Neural cell (in vitro differentiated cells): Measurements from ENCODE around the gene UBL4B. TPM values are rescaled to one million over a fixed set of nuclear protein-coding genes. Genes with fewer than 3 reads are reported as not detected.

ENCODE experiments used
- H2AFZ ChIP-seq: fragments of 200-600, 300-800 bp; sonication (generic), shearing (Covaris generic); 2 replicates; pipeline ENCODE4 v1.6.0; 2014; ENCODE audit warnings: low read depth, mild to moderate bottlenecking, antibody characterized with exemption, low read length, moderate library complexity
- H3F3A ChIP-seq: fragments of 200-600 bp; shearing (Covaris generic); 2 replicates; pipeline ENCODE4 v1.6.1; 2016; ENCODE audit warnings: mild to moderate bottlenecking, moderate library complexity, mixed read lengths, antibody characterized with exemption, low read length; ENCODE audit not compliant: insufficient read depth, poor library complexity, severe bottlenecking
- H3K27ac ChIP-seq: fragments of 200-600, 300-800 bp; sonication (generic), shearing (Covaris generic); 2 replicates; pipeline ENCODE4 v1.5.1; 2014; ENCODE audit warnings: mild to moderate bottlenecking, low read length, moderate library complexity
- H3K27me3 ChIP-seq: fragments of 300-800, 200-600 bp; sonication (generic), shearing (Covaris generic); 2 replicates; pipeline ENCODE4 v1.6.0; 2014; ENCODE audit warnings: mild to moderate bottlenecking, low read depth, low read length, moderate library complexity; ENCODE audit not compliant: insufficient read depth
- H3K36me3 ChIP-seq: fragments of 300-800, 200-600 bp; sonication (generic), shearing (Covaris generic); 2 replicates; pipeline ENCODE4 v1.5.1; 2014; ENCODE audit warnings: mild to moderate bottlenecking, antibody characterized with exemption, low read length, moderate library complexity; ENCODE audit not compliant: insufficient read depth
- H3K4me2 ChIP-seq: fragments of 300-800, 200-600 bp; sonication (generic), shearing (Covaris generic); 2 replicates; pipeline ENCODE4 v1.6.0; 2014; ENCODE audit warnings: mild to moderate bottlenecking, low read length
- H3K4me3 ChIP-seq: fragments of 300-800, 200-600 bp; sonication (generic), shearing (Covaris generic); 2 replicates; pipeline ENCODE4 v1.5.1; 2014; ENCODE audit warnings: mild to moderate bottlenecking, low read length, moderate library complexity
- H3K79me2 ChIP-seq: fragments of 200-600 bp; shearing (Covaris generic); replicated peaks from 2 replicates; pipeline ENCODE4 v1.6.0; 2014; ENCODE audit warnings: mild to moderate bottlenecking, low read length, moderate library complexity; ENCODE audit not compliant: insufficient read depth
- H3K9ac ChIP-seq: fragments of 300-800, 200-600 bp; sonication (generic), shearing (Covaris generic); 2 replicates; pipeline ENCODE4 v1.6.1; 2016; ENCODE audit warnings: mild to moderate bottlenecking, low read length, mixed read lengths
- H3K9me2 ChIP-seq: fragments of 200-600 bp; shearing (Covaris generic); 2 replicates; pipeline ENCODE4 v1.6.1; 2016; ENCODE audit warnings: mild to moderate bottlenecking, low read length, mixed read lengths; ENCODE audit not compliant: insufficient read depth
- H3K9me3 ChIP-seq: fragments of 200-600, 300-800 bp; sonication (generic), shearing (Covaris generic); 2 replicates; pipeline ENCODE4 v1.6.1; 2016; ENCODE audit warnings: mild to moderate bottlenecking, mixed run types, low read length, moderate library complexity, mixed read lengths
- H4K20me1 ChIP-seq: fragments of 200-600 bp; shearing (Covaris generic); 2 replicates; pipeline ENCODE4 v1.6.1; 2016; ENCODE audit warnings: mild to moderate bottlenecking, mixed run types; ENCODE audit not compliant: insufficient read depth
- EP300 ChIP-seq: fragments of 450-650 bp; conservative IDR thresholded peaks from 2 replicates; pipeline ENCODE4 v1.6.1; 2014; ENCODE audit warnings: antibody characterized with exemption, mild to moderate bottlenecking, moderate library complexity; ENCODE audit not compliant: poor library complexity, severe bottlenecking
- EZH2 ChIP-seq: fragments of 200-600, 300-800 bp; shearing (Covaris generic), sonication (generic); IDR thresholded peaks from 2 replicates; pipeline ENCODE4 v1.6.1; 2014; ENCODE audit warnings: antibody characterized with exemption, low read length, borderline replicate concordance, mild to moderate bottlenecking; ENCODE audit not compliant: insufficient read depth, poor library complexity, severe bottlenecking
- MXI1 ChIP-seq: fragments of 450-650 bp; conservative IDR thresholded peaks from 2 replicates; pipeline ENCODE4 v1.6.1; 2014; ENCODE audit warnings: antibody characterized with exemption, mild to moderate bottlenecking; ENCODE audit not compliant: poor library complexity, severe bottlenecking
- POLR2AphosphoS5 ChIP-seq: IDR thresholded peaks from 2 replicates; pipeline ENCODE4 v1.6.1; 2012
- RAD21 ChIP-seq: fragments of 450-650 bp; conservative IDR thresholded peaks from 2 replicates; pipeline ENCODE4 v1.6.1; 2014; ENCODE audit warnings: antibody characterized with exemption, mild to moderate bottlenecking, moderate library complexity
- SMC3 ChIP-seq: fragments of 450-650 bp; conservative IDR thresholded peaks from 2 replicates; pipeline ENCODE4 v1.6.1; 2014; ENCODE audit warnings: antibody characterized with exemption, mild to moderate bottlenecking, moderate library complexity; ENCODE audit not compliant: poor library complexity
- TAF1 ChIP-seq: IDR thresholded peaks from 2 replicates; pipeline ENCODE4 v1.6.1; 2012; ENCODE audit warnings: low read depth
- polyA plus RNA-seq: library from polyadenylated mRNA; depleted of rRNA; stranded (reverse); fragments of >200 nt; gene quantifications from 2 replicates; pipeline ENCODE4 v1.2.3, GENCODE V29; 2014
- TF ChIP-seq, protein P1 (sequence below): IDR thresholded peaks from 2 replicates; pipeline ENCODE4 v1.6.1; 2012; ENCODE audit warnings: borderline replicate concordance
- TF ChIP-seq, protein P2 (sequence below): fragments of 450-650 bp; IDR thresholded peaks from 2 replicates; pipeline ENCODE4 v1.5.1; 2014; ENCODE audit warnings: antibody characterized with exemption, mild to moderate bottlenecking, moderate library complexity; ENCODE audit not compliant: poor library complexity, severe bottlenecking

UBL4B gene
- polyA plus RNA-seq, 1 donor from 2014 or later = not detected

GRCh38 chr1:110161165-110161564 is 48.9 kb downstream of the UBL4B start:
- Histone ChIP-seq H3K9ac (peak overlapping the region; percentile 39), H3K27me3 (peaks cover 3% of the 10 kb centered on the region), H3K9me2 (no peaks in the 10 kb centered on the region), H2AFZ (no peak overlapping the region), H3K79me2 (no peaks in the 10 kb centered on the region), H3F3A (no peaks in the 10 kb centered on the region), H3K27ac (peak overlapping the region; percentile 52), H4K20me1 (no peaks in the 10 kb centered on the region), H3K4me2 (no peak overlapping the region), H3K36me3 (no peaks in the 10 kb centered on the region), H3K4me3 (peak overlapping the region; percentile 41), H3K9me3 (no peaks in the 10 kb centered on the region)
- no peak for TF ChIP-seq RAD21
- TF ChIP-seq, protein P1, sequence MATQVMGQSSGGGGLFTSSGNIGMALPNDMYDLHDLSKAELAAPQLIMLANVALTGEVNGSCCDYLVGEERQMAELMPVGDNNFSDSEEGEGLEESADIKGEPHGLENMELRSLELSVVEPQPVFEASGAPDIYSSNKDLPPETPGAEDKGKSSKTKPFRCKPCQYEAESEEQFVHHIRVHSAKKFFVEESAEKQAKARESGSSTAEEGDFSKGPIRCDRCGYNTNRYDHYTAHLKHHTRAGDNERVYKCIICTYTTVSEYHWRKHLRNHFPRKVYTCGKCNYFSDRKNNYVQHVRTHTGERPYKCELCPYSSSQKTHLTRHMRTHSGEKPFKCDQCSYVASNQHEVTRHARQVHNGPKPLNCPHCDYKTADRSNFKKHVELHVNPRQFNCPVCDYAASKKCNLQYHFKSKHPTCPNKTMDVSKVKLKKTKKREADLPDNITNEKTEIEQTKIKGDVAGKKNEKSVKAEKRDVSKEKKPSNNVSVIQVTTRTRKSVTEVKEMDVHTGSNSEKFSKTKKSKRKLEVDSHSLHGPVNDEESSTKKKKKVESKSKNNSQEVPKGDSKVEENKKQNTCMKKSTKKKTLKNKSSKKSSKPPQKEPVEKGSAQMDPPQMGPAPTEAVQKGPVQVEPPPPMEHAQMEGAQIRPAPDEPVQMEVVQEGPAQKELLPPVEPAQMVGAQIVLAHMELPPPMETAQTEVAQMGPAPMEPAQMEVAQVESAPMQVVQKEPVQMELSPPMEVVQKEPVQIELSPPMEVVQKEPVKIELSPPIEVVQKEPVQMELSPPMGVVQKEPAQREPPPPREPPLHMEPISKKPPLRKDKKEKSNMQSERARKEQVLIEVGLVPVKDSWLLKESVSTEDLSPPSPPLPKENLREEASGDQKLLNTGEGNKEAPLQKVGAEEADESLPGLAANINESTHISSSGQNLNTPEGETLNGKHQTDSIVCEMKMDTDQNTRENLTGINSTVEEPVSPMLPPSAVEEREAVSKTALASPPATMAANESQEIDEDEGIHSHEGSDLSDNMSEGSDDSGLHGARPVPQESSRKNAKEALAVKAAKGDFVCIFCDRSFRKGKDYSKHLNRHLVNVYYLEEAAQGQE = no peak
- no peak for TF ChIP-seq EZH2
- no peak for TF ChIP-seq TAF1
- no peak for TF ChIP-seq MXI1
- no peak for TF ChIP-seq EP300
- TF ChIP-seq, protein P2, sequence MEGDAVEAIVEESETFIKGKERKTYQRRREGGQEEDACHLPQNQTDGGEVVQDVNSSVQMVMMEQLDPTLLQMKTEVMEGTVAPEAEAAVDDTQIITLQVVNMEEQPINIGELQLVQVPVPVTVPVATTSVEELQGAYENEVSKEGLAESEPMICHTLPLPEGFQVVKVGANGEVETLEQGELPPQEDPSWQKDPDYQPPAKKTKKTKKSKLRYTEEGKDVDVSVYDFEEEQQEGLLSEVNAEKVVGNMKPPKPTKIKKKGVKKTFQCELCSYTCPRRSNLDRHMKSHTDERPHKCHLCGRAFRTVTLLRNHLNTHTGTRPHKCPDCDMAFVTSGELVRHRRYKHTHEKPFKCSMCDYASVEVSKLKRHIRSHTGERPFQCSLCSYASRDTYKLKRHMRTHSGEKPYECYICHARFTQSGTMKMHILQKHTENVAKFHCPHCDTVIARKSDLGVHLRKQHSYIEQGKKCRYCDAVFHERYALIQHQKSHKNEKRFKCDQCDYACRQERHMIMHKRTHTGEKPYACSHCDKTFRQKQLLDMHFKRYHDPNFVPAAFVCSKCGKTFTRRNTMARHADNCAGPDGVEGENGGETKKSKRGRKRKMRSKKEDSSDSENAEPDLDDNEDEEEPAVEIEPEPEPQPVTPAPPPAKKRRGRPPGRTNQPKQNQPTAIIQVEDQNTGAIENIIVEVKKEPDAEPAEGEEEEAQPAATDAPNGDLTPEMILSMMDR = no peak
- TF ChIP-seq SMC3 = no peak
- no peak for TF ChIP-seq POLR2AphosphoS5

- H3K27me3 ChIP-seq = no peaks in the 10 kb centered on the region
- peak overlapping the region; percentile 41 for H3K4me3 ChIP-seq
- no peaks in the 10 kb centered on the region for H3K79me2 ChIP-seq
- no peak for TF ChIP-seq POLR2AphosphoS5
- no peak for TF ChIP-seq EZH2
- no peak for TF ChIP-seq TAF1
- TF ChIP-seq EP300 = peak; percentile 22
- no peak for TF ChIP-seq MXI1
- TF ChIP-seq SMC3 = peak; percentile 10
- TF ChIP-seq, protein P1 = no peak
- TF ChIP-seq, protein P2 = no peak
- TF ChIP-seq RAD21 = no peak
- no peak overlapping the region for H3K4me2 ChIP-seq
- no peaks in the 10 kb centered on the region for H3K36me3 ChIP-seq
- peak overlapping the region; percentile 52 for H3K27ac ChIP-seq
- H3F3A ChIP-seq = no peaks in the 10 kb centered on the region
- H2AFZ ChIP-seq = no peak overlapping the region
- no peaks in the 10 kb centered on the region for H4K20me1 ChIP-seq
- peak overlapping the region; percentile 39 for H3K9ac ChIP-seq
- no peaks in the 10 kb centered on the region for H3K9me3 ChIP-seq
- H3K9me2 ChIP-seq = no peaks in the 10 kb centered on the region
Measured at GRCh38 chr1:110161849-110162248, 49.6 kb downstream of the UBL4B start.
